Cardiac muscle cell (in vitro differentiated cells and primary cell): ENCODE results near the gene COL25A1. TPM values are rescaled to one million over a fixed set of nuclear protein-coding genes. Genes with fewer than 3 reads are reported as not detected.

ENCODE experiments used
- DNase-seq, 2 donors: peaks; one replicate each; pipeline versions ENCODE4 v3.0.0 to v3.0.0-alpha.2; 2010 to 2017; ENCODE audit warnings: low read depth in 1 of 2, low spot score in 1 of 2
- H3K27ac ChIP-seq: fragments of 200-600 bp; sonication (generic); 2 replicates; pipeline ENCODE4 v1.5.1; 2016
- H3K27me3 ChIP-seq: fragments of 200-600 bp; sonication (generic); 2 replicates; pipeline ENCODE4 v1.6.0; 2016; ENCODE audit warnings: control low read depth
- H3K36me3 ChIP-seq: fragments of 200-600 bp; sonication (generic); 2 replicates; pipeline ENCODE4 v1.5.1; 2016; ENCODE audit warnings: control low read depth
- H3K4me1 ChIP-seq: fragments of 200-600 bp; sonication (generic); 2 replicates; pipeline ENCODE4 v1.8.1; 2017; ENCODE audit warnings: low read depth, mild to moderate bottlenecking, mixed run types
- H3K4me3 ChIP-seq: fragments of 200-600 bp; sonication (generic); 2 replicates; pipeline ENCODE4 v1.5.1; 2016; ENCODE audit warnings: mild to moderate bottlenecking
- H3K9me3 ChIP-seq: fragments of 200-600 bp; sonication (generic); 2 replicates; pipeline ENCODE4 v1.5.1; 2017; ENCODE audit warnings: low read depth, mild to moderate bottlenecking, control low read depth
- polyA plus RNA-seq: library from polyadenylated mRNA; unstranded; fragments of >200 nt; fragmentation: Nextera tagmentation; extraction: Ambion mirVana; gene quantifications from 2 replicates; pipeline ENCODE4 v1.2.1, GENCODE V29; 2016
- total RNA-seq: library from RNA; depleted of rRNA; stranded (reverse); fragments of >200 nt; gene quantifications from 2 replicates; pipeline ENCODE4 v1.2.3, GENCODE V29; 2016
- TF ChIP-seq, protein P1 (sequence below): IDR thresholded peaks from 2 replicates; pipeline ENCODE4 v1.5.1; 2012; ENCODE audit warnings: low read depth, mild to moderate bottlenecking, low read length

COL25A1 gene
- total and polyA plus RNA-seq, 2 experiments from 2014 or later, result 3.5 to 8.4 TPM

DNA sequence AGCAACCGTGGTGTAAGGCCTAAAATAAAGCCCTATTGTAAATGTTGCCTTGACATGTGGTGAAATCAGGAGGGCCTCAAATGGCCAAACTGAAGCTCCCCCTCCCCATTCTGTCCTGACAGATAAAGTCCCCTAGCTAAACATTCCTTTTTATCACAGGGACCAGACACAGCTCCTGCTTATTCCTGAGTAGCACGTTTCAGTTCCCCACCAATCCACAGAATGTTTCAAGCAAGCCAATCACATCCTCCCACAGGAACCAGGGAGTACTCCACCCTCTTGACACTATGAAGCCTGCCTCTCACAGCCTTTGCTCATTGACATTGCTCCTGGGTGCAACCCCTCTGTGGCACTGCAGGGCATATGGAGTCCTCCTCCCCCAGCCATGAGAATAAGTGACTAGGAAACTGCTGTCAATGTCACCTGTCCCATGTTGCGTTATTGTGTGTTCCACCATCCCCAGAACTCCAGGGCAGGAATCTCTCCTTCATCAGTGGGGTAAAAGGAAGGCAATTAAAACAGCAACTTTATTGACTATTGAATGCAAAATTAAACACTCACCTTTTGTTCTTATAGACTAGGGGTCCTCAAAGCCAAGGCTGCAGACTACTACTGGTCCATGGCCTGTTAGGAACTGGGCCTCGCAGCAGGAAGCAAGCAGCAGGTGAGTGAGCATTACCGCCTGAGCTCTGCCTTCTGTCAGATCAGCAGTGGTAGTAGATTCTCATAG, 128.1 kb downstream of the COL25A1 start:
- H3K27ac ChIP-seq, result no peak overlapping the region
- H3K27me3 ChIP-seq, result no peaks in the 10 kb centered on the region
- H3K4me3 ChIP-seq, result no peak overlapping the region
- H3K36me3 ChIP-seq, result no peaks in the 10 kb centered on the region
- H3K4me1 ChIP-seq, result no peaks in the 10 kb centered on the region
- no peak for DNase-seq
- TF ChIP-seq, protein P1, sequence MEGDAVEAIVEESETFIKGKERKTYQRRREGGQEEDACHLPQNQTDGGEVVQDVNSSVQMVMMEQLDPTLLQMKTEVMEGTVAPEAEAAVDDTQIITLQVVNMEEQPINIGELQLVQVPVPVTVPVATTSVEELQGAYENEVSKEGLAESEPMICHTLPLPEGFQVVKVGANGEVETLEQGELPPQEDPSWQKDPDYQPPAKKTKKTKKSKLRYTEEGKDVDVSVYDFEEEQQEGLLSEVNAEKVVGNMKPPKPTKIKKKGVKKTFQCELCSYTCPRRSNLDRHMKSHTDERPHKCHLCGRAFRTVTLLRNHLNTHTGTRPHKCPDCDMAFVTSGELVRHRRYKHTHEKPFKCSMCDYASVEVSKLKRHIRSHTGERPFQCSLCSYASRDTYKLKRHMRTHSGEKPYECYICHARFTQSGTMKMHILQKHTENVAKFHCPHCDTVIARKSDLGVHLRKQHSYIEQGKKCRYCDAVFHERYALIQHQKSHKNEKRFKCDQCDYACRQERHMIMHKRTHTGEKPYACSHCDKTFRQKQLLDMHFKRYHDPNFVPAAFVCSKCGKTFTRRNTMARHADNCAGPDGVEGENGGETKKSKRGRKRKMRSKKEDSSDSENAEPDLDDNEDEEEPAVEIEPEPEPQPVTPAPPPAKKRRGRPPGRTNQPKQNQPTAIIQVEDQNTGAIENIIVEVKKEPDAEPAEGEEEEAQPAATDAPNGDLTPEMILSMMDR, result no peak
- no peaks in the 10 kb centered on the region for H3K9me3 ChIP-seq

DNA sequence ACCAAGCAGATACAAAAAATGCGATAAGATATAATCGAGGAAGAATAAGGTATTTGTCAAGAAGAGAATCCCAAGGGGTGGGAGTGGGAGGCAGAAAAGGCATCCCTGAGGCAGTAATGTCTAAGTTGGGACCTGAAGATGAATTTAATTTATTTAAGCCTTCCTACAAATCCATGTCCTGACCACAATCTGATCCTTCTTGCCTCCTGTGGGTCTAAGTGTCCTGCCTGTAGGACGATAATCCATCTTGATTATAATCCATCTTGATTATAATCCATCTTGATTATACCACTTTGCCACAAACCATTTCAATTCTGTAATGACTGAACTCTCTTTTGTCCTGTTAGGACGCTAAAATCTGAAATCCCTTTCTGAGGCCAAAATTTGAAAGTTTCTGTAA, 130.2 kb downstream of the COL25A1 start:
- H3K27ac ChIP-seq, result no peak overlapping the region
- TF ChIP-seq, protein P1, result no peak
- H3K27me3 ChIP-seq, result no peaks in the 10 kb centered on the region
- H3K4me3 ChIP-seq, result no peak overlapping the region
- no peaks in the 10 kb centered on the region for H3K9me3 ChIP-seq
- H3K4me1 ChIP-seq, result no peaks in the 10 kb centered on the region
- no peaks in the 10 kb centered on the region for H3K36me3 ChIP-seq
- no peak for DNase-seq

GRCh38 chr4:109171070-109171469, 131.4 kb downstream of the COL25A1 start:
- no peaks in the 10 kb centered on the region for H3K27me3 ChIP-seq
- H3K27ac ChIP-seq, result no peak overlapping the region
- no peaks in the 10 kb centered on the region for H3K9me3 ChIP-seq
- DNase-seq, result peak in 1 of 2 donors; percentile 13
- TF ChIP-seq, protein P1, result no peak
- no peaks in the 10 kb centered on the region for H3K4me1 ChIP-seq
- no peaks in the 10 kb centered on the region for H3K36me3 ChIP-seq
- no peak overlapping the region for H3K4me3 ChIP-seq

DNA sequence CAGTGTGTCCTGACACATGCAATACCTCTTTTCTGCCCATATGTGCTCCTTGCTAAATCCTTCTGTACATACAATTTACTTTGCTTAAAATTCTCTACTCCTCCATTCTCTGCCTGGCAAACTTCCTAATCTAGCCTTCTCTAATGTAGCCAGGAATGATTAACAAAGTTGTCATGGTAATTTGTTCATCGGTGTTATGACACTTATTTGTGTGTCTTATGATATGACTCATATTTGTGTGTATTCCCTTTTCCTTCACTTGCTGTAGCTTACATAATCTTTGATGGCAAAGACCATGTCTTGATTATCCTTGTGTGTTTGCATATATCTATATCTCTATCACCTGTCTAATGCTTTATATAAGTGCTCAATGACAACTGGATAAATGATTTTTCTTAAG, 133.3 kb downstream of the COL25A1 start:
- peak in 1 of 2 donors; percentile 15 for DNase-seq
- H3K9me3 ChIP-seq, result no peaks in the 10 kb centered on the region
- H3K27ac ChIP-seq, result no peak overlapping the region
- no peaks in the 10 kb centered on the region for H3K27me3 ChIP-seq
- TF ChIP-seq, protein P1, result no peak
- H3K4me3 ChIP-seq, result no peak overlapping the region
- no peaks in the 10 kb centered on the region for H3K36me3 ChIP-seq
- H3K4me1 ChIP-seq, result peaks cover under 1% of the 10 kb centered on the region

- Histone ChIP-seq H3K9me3 (no peaks in the 10 kb centered on the region), H3K27me3 (no peaks in the 10 kb centered on the region), H3K4me3 (no peak overlapping the region), H3K27ac (no peak overlapping the region), H3K4me1 (peaks cover 7% of the 10 kb centered on the region), H3K36me3 (no peaks in the 10 kb centered on the region)
- TF ChIP-seq, protein P1, result no peak
- no peak for DNase-seq
These were observed 135.9 kb downstream of the COL25A1 start for GRCh38 chr4:109166586-109166985.
